Adipose tissue (tissue), 3 donors: ENCODE measurements around the gene CCL11. TPM values are rescaled to one million over a fixed set of nuclear protein-coding genes. Genes with fewer than 3 reads are reported as not detected.

ENCODE experiments used
- H3K27ac ChIP-seq: one replicate; pipeline ENCODE4 v1.5.1; 2013; ENCODE audit warnings: low read depth, low read length
- WGBS, 3 donors: extraction: QIAGEN DNeasy Blood & Tissue Kit; methylation state at CpG; one replicate each; pipeline ENCODE4 v1.1.7; 2013; 5-methylcytosine and 5-hydroxymethylcytosine counted together
- polyA plus RNA-seq, 3 donors: library from polyadenylated mRNA; stranded (reverse); fragments of 200-250 nt; gene quantifications; one replicate each; pipeline ENCODE4 v1.2.3, GENCODE V29; 2013
- donor health status: healthy with polysubstance abuse.
- donor health status: Bipolar disorder and iron deficiency.
- donor health status: healthy.

The CCL11 gene
- polyA plus RNA-seq, 3 donors: 0.29 to 5.1 (median 2.2) TPM

DNA sequence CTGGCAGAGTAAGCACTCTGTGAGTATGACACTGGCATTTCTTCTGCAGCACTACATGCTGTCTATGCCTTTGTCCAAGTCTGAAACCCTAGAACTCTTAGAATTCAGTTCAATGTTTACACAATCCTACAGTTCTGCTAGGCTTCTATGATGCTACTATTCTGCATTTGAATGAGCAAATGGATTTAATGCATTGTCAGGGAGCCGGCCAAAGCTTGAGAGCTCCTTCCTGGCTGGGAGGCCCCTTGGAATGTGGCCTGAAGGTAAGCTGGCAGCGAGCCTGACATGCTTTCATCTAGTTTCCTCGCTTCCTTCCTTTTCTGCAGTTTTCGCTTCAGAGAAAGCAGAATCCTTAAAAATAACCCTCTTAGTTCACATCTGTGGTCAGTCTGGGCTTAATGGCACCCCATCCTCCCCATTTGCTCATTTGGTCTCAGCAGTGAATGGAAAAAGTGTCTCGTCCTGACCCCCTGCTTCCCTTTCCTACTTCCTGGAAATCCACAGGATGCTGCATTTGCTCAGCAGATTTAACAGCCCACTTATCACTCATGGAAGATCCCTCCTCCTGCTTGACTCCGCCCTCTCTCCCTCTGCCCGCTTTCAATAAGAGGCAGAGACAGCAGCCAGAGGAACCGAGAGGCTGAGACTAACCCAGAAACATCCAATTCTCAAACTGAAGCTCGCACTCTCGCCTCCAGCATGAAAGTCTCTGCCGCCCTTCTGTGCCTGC, 30.7 kb upstream of the CCL11 start, which contains the start of gene CCL2:
CCL2 (plus strand) TSS at position 635 of the 730 bp plus-strand sequence; CDS start at position 700, 65 bp downstream.
- H3K27ac ChIP-seq: peak within 1 kb of the TSS; percentile 75
- WGBS, 3 donors: 3 to 7% (median 6%) methylated on average over 11 of the region's 11 CpGs

DNA sequence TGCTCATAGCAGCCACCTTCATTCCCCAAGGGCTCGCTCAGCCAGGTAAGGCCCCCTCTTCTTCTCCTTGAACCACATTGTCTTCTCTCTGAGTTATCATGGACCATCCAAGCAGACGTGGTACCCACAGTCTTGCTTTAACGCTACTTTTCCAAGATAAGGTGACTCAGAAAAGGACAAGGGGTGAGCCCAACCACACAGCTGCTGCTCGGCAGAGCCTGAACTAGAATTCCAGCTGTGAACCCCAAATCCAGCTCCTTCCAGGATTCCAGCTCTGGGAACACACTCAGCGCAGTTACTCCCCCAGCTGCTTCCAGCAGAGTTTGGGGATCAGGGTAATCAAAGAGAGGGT, 30.2 kb upstream of the CCL11 start:
- 25 to 34% (median 26%) methylated on average over 5 of the region's 5 CpGs for WGBS, 3 donors

DNA sequence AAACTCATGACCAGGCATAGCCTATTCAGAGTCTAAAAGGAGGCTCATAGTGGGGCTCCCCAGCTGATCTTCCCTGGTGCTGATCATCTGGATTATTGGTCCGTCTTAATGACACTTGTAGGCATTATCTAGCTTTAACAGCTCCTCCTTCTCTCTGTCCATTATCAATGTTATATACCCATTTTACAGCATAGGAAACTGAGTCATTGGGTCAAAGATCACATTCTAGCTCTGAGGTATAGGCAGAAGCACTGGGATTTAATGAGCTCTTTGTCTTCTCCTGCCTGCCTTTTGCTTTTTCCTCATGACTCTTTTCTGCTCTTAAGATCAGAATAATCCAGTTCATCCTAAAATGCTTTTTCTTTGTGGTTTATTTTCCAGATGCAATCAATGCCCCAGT, 29.7 kb upstream of the CCL11 start:
- no peak overlapping the region for H3K27ac ChIP-seq
- 72 to 84% (median 81%) methylated on average over 1 of the region's 1 CpG for WGBS, 3 donors

More for the DNA sequence above, 30.2 kb upstream of the CCL11 start:
- H3K27ac ChIP-seq: peak overlapping the region; percentile 75

DNA sequence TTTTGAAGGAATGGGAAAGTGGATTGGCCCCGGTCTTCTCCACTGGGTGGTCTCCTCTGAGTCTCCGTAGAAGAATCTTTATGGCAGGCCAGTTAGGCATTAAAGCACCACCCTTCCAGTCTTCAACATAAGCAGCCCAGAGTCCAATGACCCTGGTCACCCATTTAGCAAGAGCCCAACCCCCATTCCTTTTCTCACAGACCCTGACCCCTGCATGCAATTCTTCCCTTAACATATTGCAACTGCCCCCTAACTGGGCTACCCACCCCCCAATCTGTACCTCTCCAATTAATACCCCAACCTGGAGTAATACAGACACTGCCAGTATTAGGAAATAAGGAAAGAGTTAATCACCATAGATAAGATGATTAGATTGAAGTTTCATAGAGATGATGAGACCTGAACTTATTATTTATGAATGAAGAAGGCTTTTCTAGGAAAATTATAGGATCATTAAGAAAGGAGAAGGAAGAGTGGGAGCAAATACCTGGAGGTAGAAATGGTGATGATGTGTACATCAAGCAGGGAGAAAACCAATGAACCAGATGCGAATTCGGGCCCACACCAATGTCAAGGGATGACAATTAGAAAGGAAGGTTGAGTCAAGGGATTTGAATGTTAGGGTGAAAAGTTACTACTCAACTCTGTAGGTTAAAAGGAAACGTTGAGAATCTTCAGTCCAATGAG, 28.1 kb upstream of the CCL11 start:
- H3K27ac ChIP-seq: no peak overlapping the region
- WGBS, 3 donors: 82 to 91% (median 91%) methylated on average over 5 of the region's 5 CpGs

DNA sequence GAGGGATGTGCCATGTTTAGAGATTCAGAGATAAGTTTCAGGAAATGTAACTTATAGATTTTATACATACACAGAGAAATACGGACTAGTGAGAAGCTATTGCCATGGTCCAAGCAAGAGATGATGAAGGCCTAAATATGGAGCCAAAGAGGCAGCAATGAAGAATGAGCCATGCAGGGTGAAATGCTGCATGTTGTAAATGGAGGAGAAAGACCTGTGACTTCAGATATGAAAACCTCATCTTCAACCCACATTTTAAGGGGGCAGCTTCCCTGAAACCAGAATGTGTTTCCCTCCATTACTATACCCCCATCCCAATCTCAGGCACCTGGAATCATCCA, 27.6 kb upstream of the CCL11 start:
- 70 to 88% (median 86%) methylated on average over 1 of the region's 1 CpG for WGBS, 3 donors
- no peak overlapping the region for H3K27ac ChIP-seq

DNA sequence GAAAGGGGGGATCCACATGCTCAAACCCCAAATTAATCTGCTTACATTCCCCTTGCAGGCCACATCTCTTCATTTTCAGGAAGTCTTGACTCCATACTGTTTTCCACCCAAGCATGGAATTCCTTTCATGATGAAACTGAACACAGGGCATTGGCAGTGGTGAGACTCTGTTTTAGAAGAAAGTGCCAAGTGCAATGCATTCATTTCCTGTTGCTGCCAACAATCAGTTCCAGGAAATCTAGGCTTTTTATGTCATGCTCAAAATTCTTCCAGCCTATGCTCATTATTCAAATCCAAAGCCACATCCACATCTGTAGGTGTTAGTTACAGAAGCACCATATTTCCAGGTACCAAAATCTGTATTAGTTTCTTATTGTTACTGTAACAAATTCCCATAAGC, 26.4 kb upstream of the CCL11 start:
- no peak overlapping the region for H3K27ac ChIP-seq

DNA sequence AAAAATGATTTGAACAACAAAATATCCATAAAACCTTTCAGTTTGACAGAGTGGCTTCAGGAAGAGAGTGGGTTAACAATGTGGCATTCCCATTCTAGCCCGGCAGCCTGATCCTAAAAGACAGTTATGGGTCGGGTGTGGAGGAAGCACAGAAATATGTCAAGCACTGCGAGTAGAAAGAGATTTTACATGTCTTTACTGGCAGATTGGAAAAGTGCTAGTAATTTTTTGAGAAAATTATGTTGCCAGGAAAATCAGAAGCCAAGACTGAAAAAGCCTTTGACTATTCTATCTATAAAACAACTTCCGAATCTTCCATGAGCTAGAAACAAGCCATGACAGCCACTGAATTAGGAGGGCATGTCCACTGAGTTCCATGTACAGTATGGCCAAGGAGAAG, 24.7 kb upstream of the CCL11 start:
- WGBS, 3 donors: 47 to 81% (median 74%) methylated on average over 4 of the region's 4 CpGs

DNA sequence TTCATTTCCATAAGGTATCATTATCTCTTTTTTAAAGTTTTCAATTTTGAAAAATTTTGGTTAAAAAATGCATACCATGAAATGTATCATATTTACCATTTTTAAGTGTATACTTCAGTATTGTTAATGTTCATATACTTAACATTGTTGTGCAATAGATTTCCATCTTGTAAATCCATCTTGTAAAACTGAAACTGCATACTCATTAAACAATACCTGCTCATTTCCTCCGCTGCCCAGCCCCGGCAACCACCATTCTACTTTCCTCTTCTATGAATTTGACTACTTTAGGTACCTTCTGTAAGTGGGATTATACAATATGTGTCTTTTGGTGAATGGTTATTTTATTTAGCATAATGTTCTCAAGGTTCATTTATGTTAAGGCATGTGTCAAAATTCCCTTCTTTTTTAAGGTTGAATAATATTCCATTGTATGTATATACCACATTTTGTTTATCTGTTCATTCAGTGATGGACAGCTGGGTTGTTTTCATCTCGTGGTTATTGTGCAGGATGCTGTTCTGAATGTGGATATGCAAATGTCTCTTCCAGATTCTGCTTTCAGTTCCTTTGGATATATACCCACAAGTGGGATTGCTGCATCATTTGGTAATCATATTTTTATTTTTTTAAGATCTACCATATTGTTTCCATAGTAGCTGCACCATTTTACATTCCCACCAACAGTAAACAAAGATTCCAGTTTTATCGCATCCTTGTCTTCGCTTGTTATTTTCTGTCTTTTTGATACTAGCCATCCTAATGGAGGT, 23.8 kb upstream of the CCL11 start:
- H3K27ac ChIP-seq: no peak overlapping the region
- 76 to 86% (median 81%) methylated on average over 5 of the region's 5 CpGs for WGBS, 3 donors

More for the DNA sequence above, 24.7 kb upstream of the CCL11 start:
- no peak overlapping the region for H3K27ac ChIP-seq

DNA sequence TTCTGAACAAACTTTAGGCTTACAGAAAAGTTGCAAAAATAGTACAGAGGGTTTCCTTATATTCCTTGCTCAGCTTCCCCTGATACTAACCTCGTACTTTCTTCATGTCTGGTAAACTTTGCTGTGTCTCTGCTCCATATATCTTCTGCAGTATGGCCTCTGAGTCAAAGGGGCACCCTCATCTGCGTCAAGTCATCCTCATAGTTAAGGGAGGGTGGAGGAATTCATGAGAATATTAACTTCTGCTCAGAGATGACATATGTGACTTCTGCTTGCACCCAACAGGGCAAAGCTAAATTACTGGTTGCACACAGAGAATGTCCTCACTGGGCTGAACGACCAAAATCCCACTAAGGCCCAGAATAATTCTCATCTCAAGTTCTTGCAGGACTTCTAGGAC, 19.8 kb upstream of the CCL11 start:
- no peak overlapping the region for H3K27ac ChIP-seq
- 44% methylated on average over 3 of the region's 3 CpGs for WGBS, 3 donors

DNA sequence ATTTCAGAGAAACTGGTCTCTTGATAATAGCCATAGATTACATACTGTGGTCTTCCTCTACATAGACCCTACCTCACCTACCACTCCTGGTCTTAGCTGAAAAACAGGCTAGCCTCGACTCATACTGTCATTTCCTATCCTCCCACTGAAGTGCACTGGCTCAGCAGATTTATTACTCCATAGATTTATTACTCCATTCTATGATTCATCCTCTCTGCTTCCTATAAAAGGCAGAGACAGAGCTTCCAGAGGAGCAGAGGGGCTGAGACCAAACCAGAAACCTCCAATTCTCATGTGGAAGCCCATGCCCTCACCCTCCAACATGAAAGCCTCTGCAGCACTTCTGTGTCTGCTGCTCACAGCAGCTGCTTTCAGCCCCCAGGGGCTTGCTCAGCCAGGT, 15.6 kb upstream of the CCL11 start, which contains the start of gene CCL7:
CCL7 (plus strand) TSS at position 253 of the 400 bp plus-strand sequence; CDS start at position 323, 70 bp downstream.
- WGBS, 3 donors: 6 to 42% (median 19%) methylated on average over 1 of the region's 1 CpG
- no peak within 1 kb of the TSS for H3K27ac ChIP-seq

DNA sequence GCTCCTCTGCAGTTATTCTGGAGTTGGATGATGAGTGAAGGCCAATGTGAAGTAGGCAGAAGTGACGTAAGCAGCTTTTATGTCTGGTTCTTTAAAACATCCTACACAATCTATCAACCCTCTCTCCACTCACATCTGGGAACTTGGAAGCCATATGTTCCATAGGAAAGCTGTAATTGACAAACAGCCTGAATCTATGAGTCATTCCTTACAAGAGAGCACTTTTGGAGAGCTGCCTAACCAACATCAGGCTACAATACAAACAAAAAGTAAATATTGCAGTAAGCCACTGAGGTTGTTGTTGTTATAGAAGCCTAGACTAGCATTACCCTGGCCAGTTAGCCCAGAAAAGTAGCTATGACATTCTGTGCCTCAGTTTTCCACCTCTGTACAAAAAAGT, 9.7 kb upstream of the CCL11 start:
- WGBS, 3 donors: 0 to 26% (median 0%) methylated on average over 1 of the region's 1 CpG
- H3K27ac ChIP-seq: no peak overlapping the region

DNA sequence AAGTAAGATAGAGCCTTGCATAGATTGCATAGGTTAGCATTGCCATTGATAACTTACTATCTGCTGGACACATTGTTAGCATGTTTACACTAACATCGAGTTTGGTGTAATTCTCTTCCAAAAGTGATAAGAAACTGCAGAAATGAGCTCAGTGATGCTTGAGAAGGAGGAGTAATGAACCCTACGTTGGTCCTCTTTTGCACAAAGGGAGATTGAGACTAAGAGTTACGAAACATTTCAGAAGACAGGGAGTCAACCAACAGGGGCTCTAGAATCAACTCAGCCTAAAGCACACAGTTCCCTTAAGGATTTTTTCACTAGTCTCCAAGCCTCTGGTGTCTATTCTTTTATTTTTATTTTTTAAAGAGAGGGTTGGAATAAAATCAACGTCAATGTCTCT, 8.7 kb upstream of the CCL11 start:
- H3K27ac ChIP-seq: no peak overlapping the region
- WGBS, 3 donors: 46 to 66% (median 54%) methylated on average over 4 of the region's 4 CpGs

DNA sequence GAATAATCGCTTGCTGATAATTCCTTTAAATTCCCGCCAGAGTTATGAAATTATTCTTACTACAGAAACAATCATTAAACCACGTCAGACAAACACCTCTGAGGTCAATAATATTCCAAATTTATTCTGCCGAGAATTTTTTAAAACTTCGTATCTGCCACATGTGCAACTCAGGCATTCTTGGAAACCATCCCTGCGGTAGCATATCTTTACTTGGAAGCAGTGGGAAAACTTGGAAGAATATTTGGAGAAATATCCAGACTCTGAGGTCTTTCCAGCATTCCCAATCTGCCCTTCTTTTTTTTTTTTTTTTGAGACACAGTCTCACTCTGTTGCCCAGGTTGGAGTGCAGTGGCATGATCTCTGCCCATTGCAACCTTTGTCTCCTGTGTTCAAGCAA, 2.0 kb upstream of the CCL11 start:
- no peak overlapping the region for H3K27ac ChIP-seq
- WGBS, 3 donors: 60 to 76% (median 69%) methylated on average over 6 of the region's 6 CpGs

DNA sequence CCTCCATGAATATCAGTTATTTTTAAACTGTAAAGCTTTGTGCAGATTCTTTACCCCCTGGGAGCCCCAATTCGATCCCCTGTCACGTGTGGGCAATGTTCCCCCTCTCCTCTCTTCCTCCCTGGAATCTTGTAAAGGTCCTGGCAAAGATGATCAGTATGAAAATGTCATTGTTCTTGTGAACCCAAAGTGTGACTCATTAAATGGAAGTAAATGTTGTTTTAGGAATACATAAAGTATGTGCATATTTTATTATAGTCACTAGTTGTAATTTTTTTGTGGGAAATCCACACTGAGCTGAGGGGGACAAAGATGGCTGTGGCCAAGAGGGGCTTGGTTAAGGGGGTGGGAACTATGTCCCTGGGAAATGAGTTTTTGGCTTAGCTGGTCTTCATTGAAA, 2.3 kb downstream of the CCL11 start:
- whole genome bisulfite sequencing, 3 donors: 34 to 51% (median 37%) methylated on average over 2 of the region's 2 CpGs
- H3K27ac ChIP-seq: no peak overlapping the region

DNA sequence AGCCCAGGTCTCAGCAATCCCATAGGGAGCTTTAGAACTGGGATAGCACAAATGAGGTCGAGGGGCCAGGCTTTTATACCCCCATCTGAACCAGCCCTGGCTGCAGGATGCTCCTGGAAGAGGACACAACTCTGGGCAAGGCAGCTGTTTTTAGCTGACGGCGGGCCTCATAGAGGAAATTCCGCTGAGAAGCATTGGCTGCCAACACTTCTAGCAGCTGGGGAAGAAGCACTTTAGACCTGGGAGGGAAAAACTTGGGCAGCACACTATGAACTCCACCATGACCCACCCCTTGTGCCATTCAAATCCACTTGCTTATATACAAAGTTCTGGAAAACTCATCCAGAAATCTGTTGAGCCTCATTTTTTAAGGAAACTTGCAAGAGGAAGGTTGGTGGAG, 5.0 kb downstream of the CCL11 start:
- no peak overlapping the region for H3K27ac ChIP-seq
- WGBS, 3 donors: 68 to 76% (median 72%) methylated on average over 4 of the region's 4 CpGs

DNA sequence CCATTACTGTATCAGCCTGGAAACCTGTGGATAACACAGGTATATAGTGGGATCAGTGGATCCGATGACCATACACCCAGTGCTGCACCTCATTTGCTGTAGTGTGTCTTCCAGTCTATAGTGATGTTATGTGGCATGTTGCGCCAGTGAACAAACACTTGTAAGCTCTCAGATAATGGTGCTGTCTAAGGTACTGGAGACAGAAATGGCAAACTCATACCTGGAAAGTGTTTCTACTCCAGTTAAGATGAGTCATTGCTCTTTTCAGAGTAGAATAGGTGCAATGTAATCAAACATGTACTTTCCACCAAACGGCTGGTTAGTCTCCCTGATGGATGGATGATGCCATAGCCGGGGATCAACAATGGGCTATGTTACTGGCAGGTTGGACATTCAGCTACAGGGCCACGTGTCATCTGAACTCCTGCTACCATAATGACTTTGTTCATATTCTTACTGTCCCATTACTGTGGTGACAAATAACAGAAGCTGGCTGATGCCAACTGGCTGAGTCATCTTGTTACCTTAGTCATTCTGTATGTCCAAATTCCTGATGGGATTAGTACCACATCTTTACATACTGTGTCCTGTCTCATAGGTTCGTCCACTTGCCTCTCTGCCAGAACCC, 6.3 kb downstream of the CCL11 start:
- WGBS, 3 donors: 82 to 97% (median 94%) methylated on average over 6 of the region's 6 CpGs
- no peak overlapping the region for H3K27ac ChIP-seq

DNA sequence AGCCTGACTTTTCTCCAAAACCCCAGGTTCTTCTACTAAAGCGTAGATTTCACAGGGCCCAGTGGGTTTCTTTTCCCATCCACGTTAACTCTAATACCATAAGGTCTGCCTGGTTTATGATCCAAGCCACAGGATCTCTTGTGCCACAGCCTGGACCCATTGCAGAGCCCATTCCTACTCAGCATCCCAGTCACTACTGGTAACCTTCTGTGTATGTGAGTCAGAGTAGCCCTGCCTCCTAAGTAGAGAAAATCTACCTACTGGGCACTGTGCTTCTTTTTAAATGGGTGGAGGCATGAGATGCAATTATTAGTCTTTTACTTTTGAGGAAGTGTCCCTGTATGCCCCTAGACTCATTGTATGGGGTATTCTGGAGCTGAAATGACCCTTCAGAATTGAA, 13.5 kb downstream of the CCL11 start:
- 79 to 96% (median 93%) methylated on average over 2 of the region's 2 CpGs for WGBS, 3 donors
- no peak overlapping the region for H3K27ac ChIP-seq

DNA sequence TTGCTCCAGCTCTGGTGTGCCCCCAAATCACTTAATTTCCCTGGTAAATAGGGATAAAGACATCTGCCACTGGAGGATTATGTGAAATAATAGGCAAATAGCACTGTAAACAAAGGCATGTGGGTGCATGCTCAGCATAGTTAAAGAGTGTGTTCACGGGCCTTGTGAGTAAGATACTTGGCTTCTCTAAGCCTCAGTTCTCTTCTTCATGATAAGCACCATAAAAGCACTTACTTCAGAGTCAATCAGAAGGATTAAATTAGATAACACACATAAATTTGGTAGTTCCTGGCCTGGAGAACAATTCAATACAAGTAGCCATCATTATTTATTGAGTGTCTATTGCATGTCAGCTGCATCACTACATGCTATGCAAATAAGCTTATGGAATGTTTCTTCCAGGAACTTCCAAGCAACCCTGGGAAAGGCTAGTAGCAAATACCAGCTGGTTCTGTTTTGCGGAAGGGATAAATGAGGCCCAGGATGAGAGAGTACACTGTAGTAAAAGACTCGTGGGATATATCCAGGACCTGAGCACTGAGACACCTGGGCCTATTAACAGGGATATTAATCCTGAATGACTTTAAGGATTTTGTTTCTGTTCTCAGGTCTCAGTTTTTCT, 14.5 kb downstream of the CCL11 start:
- no peak overlapping the region for H3K27ac ChIP-seq
- WGBS, 3 donors: 56 to 79% (median 78%) methylated on average over 3 of the region's 3 CpGs
